ENCODE data around the gene VPS37B.

Gene VPS37B

DNA sequence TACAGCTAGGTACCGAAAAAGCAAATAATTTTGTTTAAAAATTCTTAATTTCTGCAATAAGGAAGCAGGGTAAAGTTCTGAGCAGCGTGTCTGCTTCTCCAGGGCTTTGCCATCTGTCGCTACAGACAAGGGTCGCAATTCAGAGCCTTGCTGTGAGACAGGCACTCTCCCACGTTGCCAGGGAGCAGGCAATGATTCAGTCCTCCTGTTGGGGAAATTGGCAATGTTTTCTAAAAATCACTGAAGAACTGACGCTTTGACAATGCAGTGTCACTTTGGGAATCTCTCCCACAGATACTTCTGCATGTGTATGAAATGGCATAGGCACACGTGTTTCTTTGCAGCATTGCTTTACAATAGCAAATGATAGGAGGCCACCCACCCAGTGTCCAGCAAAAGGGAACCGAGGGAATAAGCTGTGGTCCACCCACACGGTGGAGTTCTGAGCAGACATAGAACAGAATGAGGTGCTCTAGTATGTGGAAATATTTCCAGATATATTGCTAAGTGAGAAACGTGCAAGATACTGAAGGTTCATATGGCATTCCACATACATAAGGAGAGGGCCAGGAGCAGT, 76.6 kb downstream of the VPS37B start:
- no peaks in the 10 kb centered on the region for H3K36me3 ChIP-seq (ENCODE audit: control insufficient read depth in 4 of 4, insufficient read depth in 4 of 4, low read length in 3 of 4)
- DNase-seq: no peak
- H3K4me1 ChIP-seq (ENCODE audit: control extremely low read depth in 1 of 4, control insufficient read depth in 4 of 4, insufficient read depth in 4 of 4, low read length in 3 of 4): no peaks in the 10 kb centered on the region
- no peak overlapping the region for H3K4me3 ChIP-seq (ENCODE audit: control insufficient read depth in 1 of 7, extremely low read depth in 1 of 7, insufficient read depth in 4 of 7, low read depth in 2 of 7, low read length in 6 of 7)
- 96% methylated on average over 8 of the region's 10 CpGs for WGBS (ENCODE audit: insufficient coverage)
- no peak overlapping the region for H3K27ac ChIP-seq (ENCODE audit: insufficient read depth in 1 of 2, low read depth in 1 of 2, low read length in 2 of 2, poor library complexity in 1 of 2, severe bottlenecking in 2 of 2)
- H3K27me3 ChIP-seq (replicated peaks in 2 of 5; ENCODE audit: control insufficient read depth in 4 of 5, insufficient read depth in 5 of 5, low read length in 4 of 5): no peaks in the 10 kb centered on the region
- ChIA-PET CTCF (interaction anchor here (1.1 to 2.0 kb wide), 3 partner anchors 8 to 25 kb away, joined by 6 to 8 read pairs (median 7); no protein-coding TSS in a partner anchor), POLR2A (interaction anchor here (0.6 kb wide), 1 partner anchor 18 kb away, joined by 3 read pairs; no protein-coding TSS in a partner anchor)
- no peaks in the 10 kb centered on the region for H3K9me3 ChIP-seq (ENCODE audit: control extremely low read depth in 1 of 5, control insufficient read depth in 4 of 5, insufficient read depth in 2 of 5, low read depth in 1 of 5, low read length in 4 of 5)

Data from common myeloid progenitor, CD34-positive (primary cell).